Muscle layer of colon (tissue), 2 donors: Measurements from ENCODE around the gene CTSF.
A peak's percentile ranks its signal among the peaks of the same experiment; 100 is the strongest.
"Not testable (repeated sequence)": the region's sequence is repeated elsewhere in the genome, so short reads cannot be mapped to it uniquely, and the experiment has no call there.

Experiments used
- H3K27ac ChIP-seq: one replicate; pipeline ENCODE4 v1.7.0; 2013; ENCODE audit warnings: low read depth, mild to moderate bottlenecking, low read length, moderate library complexity
- H3K27me3 ChIP-seq, 2 donors: one replicate each; pipeline ENCODE4 v1.7.0; 2013; ENCODE audit warnings: low read length in 2 of 2, mild to moderate bottlenecking in 2 of 2; ENCODE audit not compliant: insufficient read depth in 2 of 2, control insufficient read depth in 1 of 2
- H3K36me3 ChIP-seq: one replicate; pipeline ENCODE4 v1.7.0; 2013; ENCODE audit warnings: mild to moderate bottlenecking, low read length; ENCODE audit not compliant: insufficient read depth
- H3K4me1 ChIP-seq: one replicate; pipeline ENCODE4 v1.7.0; 2013; ENCODE audit warnings: mild to moderate bottlenecking, low read length; ENCODE audit not compliant: insufficient read depth
- H3K4me3 ChIP-seq, 2 donors: one replicate each; pipeline ENCODE4 v1.7.0; 2013; ENCODE audit warnings: low read length in 2 of 2, low read depth in 1 of 2, mild to moderate bottlenecking in 1 of 2, moderate library complexity in 1 of 2
- H3K9ac ChIP-seq: one replicate; pipeline ENCODE4 v1.7.0; 2013; ENCODE audit warnings: low read length
- H3K9me3 ChIP-seq: one replicate; pipeline ENCODE4 v1.7.0; 2013; ENCODE audit warnings: mild to moderate bottlenecking, low read length
- donor health status: abdominal sarcoma.
- donor health status: Adenocarcinoma of cecum.

Gene CTSF

DNA sequence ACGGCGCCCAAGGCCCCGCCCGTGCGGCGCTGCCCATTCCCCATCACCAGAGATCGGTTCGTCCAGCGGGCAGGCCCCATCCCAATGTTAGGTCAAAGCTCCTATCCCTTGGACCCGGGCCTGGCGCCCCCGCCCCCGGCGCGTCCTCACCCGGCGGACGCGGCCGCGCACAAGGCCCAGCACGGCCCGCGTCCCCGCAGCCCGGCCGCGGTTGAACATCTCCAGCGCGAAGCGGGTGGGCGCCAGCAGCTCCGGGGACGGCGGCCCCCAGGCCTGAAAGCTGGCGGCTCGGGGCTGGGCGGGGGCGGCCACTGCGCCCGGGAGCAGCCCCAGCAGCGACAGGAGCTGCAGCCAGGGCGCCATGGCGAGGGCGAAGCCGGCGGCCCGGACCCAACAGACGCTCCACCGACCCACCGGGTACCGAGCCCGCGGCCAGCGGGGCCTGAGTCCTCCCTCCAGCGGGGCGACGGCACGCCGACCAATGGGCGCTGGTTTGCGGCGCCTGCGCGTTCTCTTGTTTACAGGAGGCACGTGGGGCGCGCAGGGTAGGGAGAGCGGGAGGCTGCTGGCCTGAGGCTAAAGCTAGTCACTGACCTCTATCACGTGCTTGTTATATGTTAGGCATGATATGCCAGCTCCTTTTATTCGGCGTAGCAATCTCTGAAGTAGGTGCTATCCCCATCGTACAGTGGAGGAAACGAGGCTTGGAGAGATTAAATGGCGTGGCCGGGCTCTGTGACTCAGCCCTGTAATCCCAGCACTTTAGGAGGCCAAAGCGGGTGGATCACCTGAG is at the start of gene CTSF:
Gene CTSF, minus strand, starts transcription at position 483 of the 793 bp plus-strand sequence. Its CDS starts 120 bp downstream, at position 363.
- Histone ChIP-seq H3K27me3 (no peaks in the 10 kb centered on the region), H3K4me1 (peaks cover 14% of the 10 kb centered on the region), H3K9me3 (no peaks in the 10 kb centered on the region), H3K27ac (peak within 1 kb of the TSS; percentile 52), H3K9ac (no peak within 1 kb of the TSS), H3K36me3 (peaks cover 4% of the 10 kb centered on the region), H3K4me3 (peak within 1 kb of the TSS; percentile 38 to 70)

DNA sequence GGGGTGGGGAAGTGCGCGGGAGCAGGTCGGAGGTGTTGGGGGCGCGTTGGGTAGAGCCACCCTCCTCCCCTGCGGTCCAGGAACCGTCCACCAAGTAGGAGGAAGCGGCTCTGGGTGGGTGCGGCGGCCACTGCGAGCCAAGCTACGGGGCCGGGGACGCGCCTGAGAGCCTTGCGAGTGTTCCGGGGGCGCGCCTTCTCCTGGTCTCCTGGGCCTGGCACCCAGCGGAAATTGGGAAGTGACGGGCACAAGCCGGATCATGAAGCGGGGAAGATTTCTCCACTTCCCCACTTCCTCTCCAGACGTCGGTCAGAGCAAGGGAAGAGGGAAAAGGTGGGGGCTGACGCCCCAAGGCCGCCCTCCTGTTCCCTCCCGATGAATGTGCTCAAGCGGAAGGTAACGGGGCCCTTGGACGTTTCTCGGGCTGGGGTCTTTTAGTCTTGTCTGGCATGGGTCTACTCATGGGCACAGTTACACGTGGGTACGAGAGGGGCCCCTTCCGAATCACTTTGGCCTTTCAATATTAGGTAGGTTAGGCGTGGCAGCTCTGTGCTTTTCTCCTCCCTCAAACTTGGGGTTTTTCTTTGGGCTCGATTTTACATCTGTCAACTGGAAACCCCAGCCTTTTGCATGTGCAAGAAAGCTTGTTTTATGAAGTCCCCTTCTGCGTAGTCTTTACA is 48.9 kb upstream of the CTSF start:
- Histone ChIP-seq H3K27me3 (no peaks in the 10 kb centered on the region), H3K4me3 (peak overlapping the region; percentile 92 to 94), H3K9me3 (no peaks in the 10 kb centered on the region), H3K4me1 (peaks cover 43% of the 10 kb centered on the region), H3K9ac (peak overlapping the region; percentile 91), H3K27ac (peak overlapping the region; percentile 91), H3K36me3 (peaks cover 14% of the 10 kb centered on the region)

DNA sequence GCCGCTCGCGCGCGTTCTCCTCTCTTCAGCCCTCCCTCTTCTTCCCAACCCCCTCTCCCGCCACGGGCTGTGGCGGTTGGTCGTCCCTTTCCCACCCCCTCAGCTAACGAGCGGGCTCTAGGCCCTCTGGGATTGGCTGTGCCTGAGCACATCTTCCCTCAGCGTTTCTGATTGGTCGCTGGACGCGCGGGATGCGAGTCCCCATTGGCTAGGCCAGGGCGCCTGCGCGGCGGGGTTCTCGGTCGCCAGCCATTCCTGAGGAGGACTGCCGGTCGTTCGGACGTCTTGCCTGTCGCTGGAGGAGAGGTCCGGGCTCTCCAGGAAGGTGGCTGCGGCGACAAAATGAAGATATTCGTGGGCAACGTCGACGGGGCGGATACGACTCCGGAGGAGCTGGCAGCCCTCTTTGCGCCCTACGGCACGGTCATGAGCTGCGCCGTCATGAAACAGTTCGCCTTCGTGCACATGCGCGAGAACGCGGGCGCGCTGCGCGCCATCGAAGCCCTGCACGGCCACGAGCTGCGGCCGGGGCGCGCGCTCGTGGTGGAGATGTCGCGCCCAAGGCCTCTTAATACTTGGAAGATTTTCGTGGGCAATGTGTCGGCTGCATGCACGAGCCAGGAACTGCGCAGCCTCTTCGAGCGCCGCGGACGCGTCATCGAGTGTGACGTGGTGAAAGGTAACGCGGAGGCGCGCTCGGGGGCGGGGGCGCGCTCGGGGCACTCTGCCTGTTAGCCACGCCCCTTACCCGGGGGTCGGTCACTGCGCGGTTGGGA is 48.2 kb upstream of the CTSF start, which contains the start of gene RBM14:
Gene RBM14, plus strand, starts transcription at position 252 of the 776 bp plus-strand sequence. Its CDS starts 91 bp downstream, at position 343.
- Histone ChIP-seq H3K4me3 (peak within 1 kb of the TSS; percentile 92 to 94), H3K4me1 (peaks cover 37% of the 10 kb centered on the region), H3K9me3 (no peaks in the 10 kb centered on the region), H3K27me3 (no peaks in the 10 kb centered on the region), H3K9ac (peak within 1 kb of the TSS; percentile 91), H3K36me3 (peaks cover 14% of the 10 kb centered on the region), H3K27ac (peak within 1 kb of the TSS; percentile 91)

DNA sequence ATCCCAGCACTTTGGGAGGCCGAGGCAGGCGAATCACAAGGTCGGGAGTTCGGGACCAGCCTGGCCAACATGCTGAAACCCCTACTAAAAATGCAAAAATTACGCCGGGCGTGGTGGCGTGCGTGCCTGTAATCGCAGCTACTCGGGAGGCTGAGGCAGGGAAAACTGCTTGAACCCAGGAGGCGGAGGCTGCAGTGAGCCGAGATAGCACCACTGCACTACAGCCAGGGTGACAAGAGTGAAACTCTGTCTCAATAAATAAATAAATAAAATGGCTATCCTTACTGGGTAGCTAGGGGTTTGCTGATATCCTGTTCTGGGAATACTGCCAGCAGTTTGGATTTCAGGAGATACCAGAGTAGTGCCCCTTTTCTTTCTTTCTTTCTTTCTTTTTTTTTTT is 45.7 kb upstream of the CTSF start:
- H3K27ac ChIP-seq = no peak overlapping the region

DNA sequence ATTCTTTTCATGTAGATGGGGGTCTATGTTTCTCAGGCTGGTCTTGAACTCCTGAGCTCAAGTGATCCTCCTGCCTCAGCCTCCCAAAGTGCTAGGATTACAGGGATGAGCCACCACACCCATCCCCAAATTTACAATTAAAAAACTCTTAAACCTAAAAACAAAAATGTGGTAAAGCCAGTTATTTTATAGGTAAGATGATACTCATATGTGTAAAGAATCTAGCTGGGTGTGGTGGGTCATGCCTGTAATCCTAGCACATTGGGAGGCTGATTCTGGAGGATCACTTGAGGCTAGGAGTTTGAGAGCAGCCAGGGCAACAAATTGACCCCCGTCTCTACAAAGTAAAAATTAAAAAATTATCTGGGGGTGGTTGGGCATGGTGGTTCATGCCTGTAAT is 44.1 kb upstream of the CTSF start:
- Histone ChIP-seq H3K9ac (no peak overlapping the region), H3K4me3 (no peak overlapping the region), H3K9me3 (no peaks in the 10 kb centered on the region), H3K27ac (no peak overlapping the region), H3K27me3 (no peaks in the 10 kb centered on the region), H3K4me1 (peaks cover 15% of the 10 kb centered on the region), H3K36me3 (no peaks in the 10 kb centered on the region)

More for the DNA sequence above, 45.7 kb upstream of the CTSF start:
- Histone ChIP-seq H3K9me3 (no peaks in the 10 kb centered on the region), H3K4me3 (no peak overlapping the region), H3K36me3 (peaks cover 10% of the 10 kb centered on the region), H3K9ac (no peak overlapping the region), H3K27me3 (no peaks in the 10 kb centered on the region), H3K4me1 (peaks cover 17% of the 10 kb centered on the region)

DNA sequence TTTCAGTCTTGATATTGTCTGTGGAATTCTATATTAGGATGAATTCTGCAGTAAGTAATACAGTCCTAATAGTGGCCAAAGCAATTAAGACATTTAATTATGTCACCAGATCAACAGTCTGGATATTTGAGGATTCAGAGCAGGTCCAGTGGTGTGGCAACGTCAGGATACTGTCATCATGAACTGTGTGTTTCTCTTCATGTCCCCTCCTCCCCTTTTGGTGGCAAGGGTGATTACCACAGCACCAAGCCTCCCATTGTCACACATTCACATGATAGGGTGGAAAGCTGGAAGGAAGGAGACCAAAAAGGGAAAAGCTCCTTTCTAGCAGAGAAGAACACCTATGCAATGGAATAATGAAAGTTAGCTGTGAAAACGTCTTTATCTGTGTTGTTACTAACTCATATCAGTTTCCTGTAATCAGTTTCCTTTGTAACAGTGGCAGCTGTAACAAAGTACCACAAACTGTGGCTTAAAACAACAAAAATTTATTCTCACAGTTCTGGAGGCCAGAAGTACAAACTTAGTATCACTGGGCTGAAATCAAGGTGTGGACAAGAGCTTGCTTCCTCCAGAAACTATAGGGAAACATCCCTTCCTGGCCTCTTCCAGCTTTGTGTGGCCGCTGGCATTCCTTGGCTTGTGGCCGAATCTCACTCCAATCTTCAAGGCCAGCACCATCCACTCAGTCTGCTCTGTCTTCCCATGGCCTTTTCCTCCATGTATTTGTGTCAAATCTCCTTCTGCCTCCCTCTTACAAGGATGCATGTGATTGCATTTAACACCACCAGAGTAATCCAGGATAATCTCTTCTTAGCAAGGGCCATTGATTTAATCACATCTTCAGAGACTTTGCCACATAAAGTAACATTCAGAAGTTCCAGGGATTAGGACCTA is 41.6 kb upstream of the CTSF start:
- no peak overlapping the region for H3K4me3 ChIP-seq
- H3K9ac ChIP-seq = no peak overlapping the region
- H3K27ac ChIP-seq = no peak overlapping the region
- no peaks in the 10 kb centered on the region for H3K27me3 ChIP-seq
- H3K4me1 ChIP-seq = peaks cover 22% of the 10 kb centered on the region
- no peaks in the 10 kb centered on the region for H3K9me3 ChIP-seq
- H3K36me3 ChIP-seq = peaks cover 15% of the 10 kb centered on the region

DNA sequence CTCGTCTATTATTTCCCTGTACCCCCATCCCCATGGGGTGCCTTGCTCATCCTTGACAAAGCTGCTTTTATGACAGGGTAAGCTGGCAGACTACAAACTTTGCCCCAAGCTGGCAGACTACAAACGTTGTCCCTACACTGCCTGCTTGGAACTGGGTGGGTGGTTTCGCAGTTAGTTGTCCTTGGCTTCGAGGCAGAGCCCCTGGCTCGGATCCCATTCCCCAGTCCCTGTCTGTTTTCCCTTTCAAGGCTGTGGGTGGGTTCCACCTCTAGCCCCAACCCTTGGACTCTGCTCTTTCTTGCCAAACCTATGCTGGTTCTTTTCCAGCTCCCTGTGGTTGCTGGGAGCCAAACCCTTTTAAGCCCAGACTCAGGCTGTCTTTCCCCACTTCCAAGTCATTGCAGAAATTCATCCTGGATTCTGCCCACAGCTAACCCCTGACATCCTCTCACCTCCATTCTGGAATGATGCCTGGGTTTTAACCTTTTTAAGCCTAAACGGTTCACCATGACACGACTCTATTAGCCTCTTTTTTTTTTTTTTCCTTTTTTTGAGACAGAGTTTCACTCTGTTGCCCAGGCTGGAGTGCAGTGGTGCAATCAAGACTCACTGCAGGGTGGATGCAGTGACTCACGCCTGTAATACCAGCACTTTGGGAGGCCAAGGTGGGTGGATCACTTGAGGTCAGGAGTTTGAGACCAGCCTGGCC is 38.9 kb upstream of the CTSF start:
- Histone ChIP-seq H3K9me3 (no peaks in the 10 kb centered on the region), H3K27me3 (no peaks in the 10 kb centered on the region), H3K36me3 (peaks cover 33% of the 10 kb centered on the region), H3K27ac (peak overlapping the region; percentile 62), H3K4me3 (no peak overlapping the region), H3K9ac (no peak overlapping the region), H3K4me1 (peaks cover 26% of the 10 kb centered on the region)

DNA sequence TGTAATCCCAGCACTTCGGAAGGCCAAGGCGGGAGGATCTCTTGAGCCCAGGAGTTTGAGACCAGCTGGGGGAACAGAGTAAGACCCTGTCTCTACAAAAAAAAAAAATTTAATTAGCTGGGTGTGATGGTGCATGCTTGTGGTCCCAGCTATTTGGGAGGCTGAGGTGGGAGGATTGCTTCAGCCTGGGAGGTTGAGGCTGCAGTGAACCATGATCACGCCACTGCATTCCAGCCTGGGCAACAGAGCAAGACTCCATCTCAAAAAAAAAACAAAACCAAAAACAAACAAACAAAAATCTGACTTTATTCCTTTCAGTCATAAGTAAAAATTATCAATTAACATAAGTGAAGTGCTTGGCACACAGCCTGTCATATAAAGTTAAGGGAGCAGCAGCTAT is 38.2 kb upstream of the CTSF start:
- not testable (repeated sequence) for H3K27me3 ChIP-seq, H3K9me3 ChIP-seq, H3K9ac ChIP-seq, H3K4me3 ChIP-seq
- H3K36me3 ChIP-seq = peaks cover 38% of the 10 kb centered on the region
- peak overlapping the region; percentile 62 for H3K27ac ChIP-seq
- H3K4me1 ChIP-seq = peaks cover 32% of the 10 kb centered on the region

DNA sequence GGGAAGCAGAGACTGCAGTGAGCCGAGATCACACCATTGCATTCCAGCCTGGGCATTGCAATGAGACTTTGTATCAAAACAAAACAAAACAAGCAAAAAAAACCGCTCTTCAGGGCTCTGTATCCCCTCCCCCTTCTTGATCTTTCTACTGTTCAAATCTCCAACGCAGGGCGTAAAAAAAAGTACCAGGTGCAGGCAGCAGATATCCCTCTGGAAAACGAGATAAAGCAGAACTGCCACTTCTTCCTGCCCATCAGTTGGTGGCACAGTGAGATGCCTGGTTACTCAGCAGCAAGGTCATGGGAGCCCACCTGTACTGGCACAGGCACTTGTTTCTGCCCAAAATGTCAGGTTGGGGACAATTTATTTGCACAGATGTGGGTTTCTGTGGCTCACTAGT is 35.7 kb upstream of the CTSF start:
- Histone ChIP-seq H3K4me3 (no peak overlapping the region), H3K27ac (no peak overlapping the region), H3K27me3 (no peaks in the 10 kb centered on the region), H3K4me1 (peaks cover 32% of the 10 kb centered on the region), H3K9me3 (no peaks in the 10 kb centered on the region), H3K36me3 (peaks cover 54% of the 10 kb centered on the region), H3K9ac (no peak overlapping the region)

DNA sequence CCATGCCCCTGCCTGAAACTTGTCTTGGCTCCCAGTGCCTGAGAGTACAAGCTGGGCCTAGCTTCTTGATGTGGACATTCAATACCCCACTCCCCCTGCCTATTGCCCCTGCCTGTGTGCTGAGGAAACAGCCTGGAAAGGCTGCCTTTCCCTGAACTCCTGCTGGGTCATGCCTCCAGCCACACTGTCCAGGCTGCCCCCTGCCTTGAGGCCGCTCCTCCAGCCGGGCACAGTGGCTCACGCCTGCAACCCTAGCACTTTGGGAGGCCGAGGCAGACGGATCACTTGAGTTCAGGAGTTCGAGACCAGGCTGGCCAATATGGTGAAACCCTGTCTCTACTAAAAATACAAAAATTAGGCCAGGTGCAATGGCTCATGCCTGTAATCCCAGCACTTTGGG is 34.7 kb upstream of the CTSF start:
- H3K36me3 ChIP-seq = peaks cover 59% of the 10 kb centered on the region

More for the DNA sequence above, 34.7 kb upstream of the CTSF start:
- Histone ChIP-seq H3K9ac (no peak overlapping the region), H3K4me1 (peaks cover 28% of the 10 kb centered on the region), H3K4me3 (no peak overlapping the region), H3K9me3 (no peaks in the 10 kb centered on the region), H3K27me3 (no peaks in the 10 kb centered on the region), H3K27ac (no peak overlapping the region)
